ENCODE results near the gene TBX15.

GRCh38 chr1:118902299-118902698 lies 85.8 kb downstream of the TBX15 start:
- TF ChIP-seq POLR2A (IDR thresholded peaks at IDR 0.05) (no peak), CTCF (IDR thresholded peaks at IDR 0.05) (no peak)
